HG03521 (cell line): ENCODE measurements around the gene BSPRY.
"Not testable (repeated sequence)": the region's sequence is repeated elsewhere in the genome, so short reads cannot be mapped to it uniquely, and the experiment has no call there.

Experiments used
- ATAC-seq: cut with Tn5 transposase; IDR thresholded peaks from one replicate; pipeline ENCODE4 v1.9.1; 2021; ENCODE audit warnings: mild to moderate bottlenecking, moderate library complexity; ENCODE audit not compliant: unreplicated experiment

Gene BSPRY

GRCh38 chr9:113341712-113342410, 7.5 kb upstream of the BSPRY start:
- no peak for ATAC-seq

GRCh38 chr9:113343732-113344231, 5.6 kb upstream of the BSPRY start:
- ATAC-seq: no peak

- ATAC-seq: no peak
Observed at GRCh38 chr9:113345190-113345589, 4.2 kb upstream of the BSPRY start.

- no peak for ATAC-seq
Observed at GRCh38 chr9:113345671-113346070, 3.7 kb upstream of the BSPRY start.

GRCh38 chr9:113348437-113348836, 904 bp upstream of the BSPRY start:
- no peak for ATAC-seq

GRCh38 chr9:113349066-113349444, 286 bp upstream of the BSPRY start:
- no peak for ATAC-seq

- no peak for ATAC-seq
Observed at GRCh38 chr9:113350107-113350661, 843 bp downstream of the BSPRY start.

- ATAC-seq: no peak
Observed at GRCh38 chr9:113350937-113351336, 1.6 kb downstream of the BSPRY start.

- no peak for ATAC-seq
Observed at GRCh38 chr9:113352006-113352405, 2.7 kb downstream of the BSPRY start.

GRCh38 chr9:113352411-113352810, 3.1 kb downstream of the BSPRY start:
- ATAC-seq: no peak

- ATAC-seq: no peak
Observed at GRCh38 chr9:113355040-113355596, 5.8 kb downstream of the BSPRY start.

- no peak for ATAC-seq
Observed at GRCh38 chr9:113356686-113357292, 7.4 kb downstream of the BSPRY start.

- no peak for ATAC-seq
Observed at GRCh38 chr9:113359385-113359784, 10.0 kb downstream of the BSPRY start.

- no peak for ATAC-seq
Observed at GRCh38 chr9:113360242-113360842, 11.0 kb downstream of the BSPRY start.

GRCh38 chr9:113361304-113362018, 12.1 kb downstream of the BSPRY start:
- no peak for ATAC-seq

- ATAC-seq: no peak
Observed at GRCh38 chr9:113363336-113363735, 14.0 kb downstream of the BSPRY start.

GRCh38 chr9:113364951-113365350, 15.6 kb downstream of the BSPRY start:
- no peak for ATAC-seq

- not testable (repeated sequence) for ATAC-seq
Observed at GRCh38 chr9:113365652-113366051, 16.3 kb downstream of the BSPRY start.

- no peak for ATAC-seq
Observed at GRCh38 chr9:113368348-113368981, 19.1 kb downstream of the BSPRY start.
